ENCODE results near the gene TECPR2.

GRCh38 chr14:102345232-102345631, 17.5 kb upstream of the TECPR2 start:
- no peak for TF ChIP-seq CTCF (IDR thresholded peaks at IDR 0.05)
- TF ChIP-seq POLR2A (IDR thresholded peaks at IDR 0.05), result no peak
